RPMI8226 (cell line): Measurements from ENCODE around the gene VIPR2.

Experiments used
- DNase-seq: peaks from one replicate; pipeline ENCODE4 v3.0.0-alpha.2; 2015

VIPR2 gene

DNA sequence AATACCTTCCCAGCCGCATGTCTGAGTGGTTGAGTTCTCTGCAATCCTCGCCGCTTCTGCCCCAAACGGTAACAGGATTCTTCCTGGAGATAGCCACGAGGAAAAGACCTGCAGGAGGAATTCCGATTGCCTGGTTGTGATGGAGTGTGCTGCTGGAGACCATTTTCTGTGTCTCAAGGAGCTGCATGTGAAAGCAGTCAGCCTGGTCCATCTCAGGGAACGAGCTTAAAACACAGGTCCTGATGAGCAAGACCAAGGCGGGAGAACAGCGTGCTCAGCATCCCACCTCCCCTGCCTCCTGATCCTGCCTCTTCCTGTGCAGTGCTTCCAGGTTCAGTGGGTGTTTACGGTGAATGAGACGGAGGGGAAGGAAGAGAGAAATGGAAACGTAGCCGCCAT, 26.5 kb downstream of the VIPR2 start:
- no peak for DNase-seq

DNA sequence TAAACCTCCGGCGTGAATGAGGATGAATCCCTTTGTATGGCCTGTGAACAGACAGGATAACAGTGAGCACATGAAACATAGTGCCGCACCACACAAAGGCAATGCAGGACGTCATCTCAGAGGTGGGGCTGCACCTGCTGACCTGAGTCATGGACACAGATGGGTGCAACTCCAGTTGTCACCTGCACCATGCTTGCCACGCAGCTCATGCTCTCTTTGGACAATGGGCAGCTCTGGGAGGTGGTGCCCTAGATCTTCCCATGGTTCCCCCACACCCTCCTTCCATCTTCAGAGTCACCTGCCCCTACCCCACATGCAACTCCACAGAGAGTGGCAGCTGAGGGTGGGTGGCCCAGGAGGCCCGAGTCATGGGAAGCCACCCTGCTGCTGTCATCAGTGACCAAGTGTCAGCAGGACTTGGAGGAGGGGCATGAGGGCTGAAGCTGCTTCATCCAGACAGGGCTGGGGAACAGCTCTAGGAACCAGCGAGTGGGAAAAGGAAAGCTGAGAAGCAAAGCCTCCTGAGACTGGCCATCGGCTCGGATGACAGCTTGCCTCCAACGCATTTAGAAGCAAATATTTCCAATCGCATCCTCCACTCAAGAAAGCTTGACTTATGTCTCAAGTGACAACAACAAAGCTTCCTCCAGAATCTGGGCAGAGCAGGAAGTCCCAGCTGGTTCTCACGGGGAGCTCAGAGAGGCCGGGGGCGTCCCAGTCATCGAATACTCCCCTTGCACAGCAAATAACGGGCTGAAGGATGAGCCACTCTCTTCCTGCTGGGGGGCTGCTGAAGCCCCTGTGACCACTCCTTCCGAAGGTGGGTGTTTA, 27.1 kb downstream of the VIPR2 start:
- peak; percentile 28 for DNase-seq

- DNase-seq = no peak
Measured at GRCh38 chr7:159116581-159117339, 27.9 kb downstream of the VIPR2 start.

DNA sequence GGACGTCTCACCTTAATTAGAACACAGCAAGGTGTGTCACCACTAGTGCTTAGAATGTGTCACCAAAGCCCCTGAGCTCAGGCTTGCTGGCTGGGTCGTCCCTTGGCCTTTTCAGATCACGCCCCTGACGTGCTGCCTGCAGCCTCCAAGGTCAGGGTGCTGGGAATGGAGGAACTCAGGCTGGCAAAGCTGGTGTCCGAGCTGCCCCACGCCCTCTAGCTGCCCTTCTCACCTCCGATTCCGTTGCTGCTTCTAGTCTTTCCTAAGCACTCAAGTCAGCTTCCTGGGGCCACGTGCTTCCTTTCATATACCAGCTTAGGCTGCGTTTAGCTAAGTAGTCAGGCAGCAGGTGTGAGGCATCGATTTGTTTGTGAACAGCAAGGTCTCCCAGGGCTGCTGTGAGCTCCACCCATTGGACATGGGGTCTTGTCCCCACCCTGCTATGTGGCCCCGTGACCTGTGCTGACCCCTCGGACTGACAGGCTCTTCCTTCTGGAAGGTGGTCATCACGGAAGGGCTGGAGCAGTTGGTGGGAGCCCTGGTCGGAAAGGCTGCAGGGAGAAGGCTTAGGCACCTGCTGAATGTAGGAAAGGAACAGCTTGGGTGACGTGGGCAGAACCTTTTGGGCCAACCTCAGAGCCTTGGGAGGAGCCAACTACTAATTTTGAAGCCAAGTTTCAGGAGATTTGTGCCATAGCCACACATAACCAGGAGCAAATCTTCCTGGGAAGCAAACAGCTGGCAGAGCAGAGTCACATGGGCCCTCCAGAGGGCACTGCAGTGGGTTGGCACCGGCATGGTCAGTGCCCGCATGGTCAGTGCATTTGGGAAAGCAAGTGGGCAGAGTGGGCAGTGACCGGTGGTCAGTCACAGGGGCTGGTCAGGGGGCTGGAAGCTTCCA, 28.8 kb downstream of the VIPR2 start:
- peak; percentile 88 for DNase-seq

DNA sequence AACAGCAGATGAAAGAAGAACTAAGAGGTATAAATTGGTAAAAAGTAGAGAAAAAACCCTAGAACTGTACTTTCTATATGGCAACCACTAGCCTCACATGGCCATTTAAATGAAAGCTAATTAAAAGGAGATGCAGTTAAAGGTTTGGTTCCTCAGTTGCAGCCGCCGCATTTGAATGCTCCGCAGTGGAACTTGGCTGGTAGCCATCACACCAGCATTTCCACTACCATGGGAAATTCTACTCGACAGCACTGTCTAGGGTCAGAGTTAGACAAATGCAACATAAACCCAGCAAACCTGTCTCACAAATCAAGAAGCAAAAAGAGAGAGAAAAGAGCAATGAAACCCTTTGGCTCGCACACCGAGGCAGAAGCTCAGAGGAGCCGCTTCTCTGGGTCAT, 29.7 kb downstream of the VIPR2 start:
- DNase-seq = peak; percentile 64

GRCh38 chr7:159114096-159114495, 30.6 kb downstream of the VIPR2 start:
- no peak for DNase-seq

GRCh38 chr7:159113056-159113455, 31.6 kb downstream of the VIPR2 start:
- DNase-seq = no peak

DNA sequence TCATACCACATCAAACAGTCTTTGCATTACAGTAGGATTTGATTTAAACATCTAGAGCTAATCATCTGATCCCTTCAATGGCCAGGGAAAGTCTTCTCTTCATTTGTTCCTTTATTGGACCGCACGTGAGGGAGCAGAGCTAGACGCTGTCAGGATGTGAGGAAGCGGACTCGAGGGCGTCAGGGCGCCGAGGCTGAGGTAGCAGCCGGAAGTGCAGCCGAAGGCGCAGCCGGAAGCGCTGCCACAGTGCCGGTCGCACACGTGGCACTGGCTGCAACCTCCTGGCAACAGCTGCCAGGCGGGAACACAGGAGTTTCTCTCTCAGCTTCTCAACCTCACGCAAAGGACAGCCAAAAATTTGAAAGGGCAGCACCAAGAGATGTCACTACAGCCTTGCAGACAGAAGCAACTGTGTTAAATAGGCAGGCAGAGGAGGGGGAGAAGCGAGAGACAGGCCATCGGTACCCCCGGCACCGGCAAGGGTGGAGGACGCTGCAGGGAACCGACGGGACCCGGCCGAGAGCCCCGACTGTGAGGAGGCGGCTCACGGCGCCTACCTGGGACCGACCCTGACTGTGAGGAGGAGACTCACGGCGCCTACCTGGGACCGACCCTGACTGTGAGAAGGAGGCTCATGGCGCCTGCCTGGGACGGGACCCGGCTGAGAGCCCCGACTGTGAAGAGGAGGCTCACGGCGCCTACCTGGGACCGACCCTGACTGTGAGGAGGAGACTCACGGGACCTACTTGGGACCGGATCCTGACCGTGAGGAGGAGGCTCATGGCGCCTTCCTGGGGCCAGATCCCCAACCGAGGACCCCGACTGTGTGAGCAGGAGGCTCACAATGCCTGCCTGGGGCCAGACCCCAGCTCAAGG, 32.3 kb downstream of the VIPR2 start:
- DNase-seq = peak; percentile 60

DNA sequence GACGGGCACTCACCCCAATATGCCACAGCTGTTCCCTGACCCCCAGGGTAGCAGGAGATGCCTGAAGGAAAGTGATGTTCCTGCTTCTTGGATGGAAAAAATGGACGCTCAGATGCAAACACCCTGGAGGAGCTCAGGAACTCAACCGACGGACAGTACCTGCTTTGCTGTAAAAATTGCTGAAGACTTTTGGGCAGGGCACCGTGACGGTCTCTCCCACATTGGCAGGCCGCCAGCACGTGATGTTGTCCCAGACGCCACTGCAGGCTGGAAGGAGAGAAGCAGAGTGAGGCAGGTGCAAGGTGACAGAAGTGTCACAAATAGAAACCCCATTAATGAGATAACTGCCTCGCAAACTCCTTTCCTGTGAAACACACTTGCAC, 35.0 kb downstream of the VIPR2 start:
- DNase-seq = peak; percentile 95

DNA sequence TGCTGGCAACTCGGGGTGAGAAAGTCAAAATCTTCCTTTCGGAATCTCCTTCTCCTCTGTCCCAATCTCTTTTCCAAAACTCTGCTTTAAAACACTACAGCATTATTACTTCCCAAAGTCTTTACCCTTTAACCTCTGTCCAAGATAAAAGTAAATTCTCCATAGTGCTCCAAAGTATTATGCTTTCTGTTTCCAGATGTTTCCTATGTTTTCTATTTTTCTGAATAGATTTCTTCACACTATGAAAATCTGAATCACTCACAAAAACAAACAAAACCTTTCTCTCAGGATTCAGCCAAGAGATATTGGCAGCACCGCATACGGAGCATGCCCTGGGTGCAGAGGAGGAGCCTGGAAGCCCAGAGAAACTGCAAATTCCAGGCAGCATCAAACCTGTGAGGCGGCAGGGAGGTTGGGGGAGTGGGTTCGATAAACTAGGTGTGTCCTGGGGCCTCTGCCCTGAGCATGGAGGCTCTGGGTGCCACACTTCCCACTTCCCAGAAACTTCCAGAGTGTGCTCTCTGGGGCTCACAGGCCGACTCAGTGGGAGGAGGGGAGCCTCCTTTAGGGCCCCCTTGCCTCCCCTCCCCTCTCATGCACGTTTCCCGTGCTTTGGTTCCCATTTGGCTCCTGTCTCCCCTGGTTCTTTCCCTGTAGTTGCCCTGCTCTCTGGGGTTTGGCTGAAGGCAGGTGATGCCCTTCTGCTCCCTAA, 35.6 kb downstream of the VIPR2 start:
- DNase-seq = peak; percentile 35

DNA sequence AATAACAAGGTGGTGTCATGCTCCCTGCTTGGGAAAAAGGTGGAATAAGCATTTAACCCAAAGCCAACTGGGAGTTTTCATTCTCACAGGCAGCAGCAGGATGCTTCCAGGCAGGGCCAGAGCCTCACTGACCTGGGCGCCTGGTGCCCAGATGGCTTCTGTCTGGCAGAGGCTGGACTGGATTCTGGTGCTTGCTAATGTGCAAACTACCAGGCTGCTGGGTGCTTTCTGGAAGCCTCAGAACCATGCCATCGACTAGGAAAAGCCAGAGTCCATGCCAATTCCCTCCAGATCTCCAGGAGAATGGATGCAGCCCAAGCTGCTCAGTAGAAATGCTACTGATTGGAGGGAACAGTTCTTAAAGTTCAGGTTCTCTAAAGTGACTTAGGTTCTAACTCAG, 36.2 kb downstream of the VIPR2 start:
- peak; percentile 41 for DNase-seq

- DNase-seq = peak; percentile 81
Measured at GRCh38 chr7:159107161-159107892, 37.3 kb downstream of the VIPR2 start.

DNA sequence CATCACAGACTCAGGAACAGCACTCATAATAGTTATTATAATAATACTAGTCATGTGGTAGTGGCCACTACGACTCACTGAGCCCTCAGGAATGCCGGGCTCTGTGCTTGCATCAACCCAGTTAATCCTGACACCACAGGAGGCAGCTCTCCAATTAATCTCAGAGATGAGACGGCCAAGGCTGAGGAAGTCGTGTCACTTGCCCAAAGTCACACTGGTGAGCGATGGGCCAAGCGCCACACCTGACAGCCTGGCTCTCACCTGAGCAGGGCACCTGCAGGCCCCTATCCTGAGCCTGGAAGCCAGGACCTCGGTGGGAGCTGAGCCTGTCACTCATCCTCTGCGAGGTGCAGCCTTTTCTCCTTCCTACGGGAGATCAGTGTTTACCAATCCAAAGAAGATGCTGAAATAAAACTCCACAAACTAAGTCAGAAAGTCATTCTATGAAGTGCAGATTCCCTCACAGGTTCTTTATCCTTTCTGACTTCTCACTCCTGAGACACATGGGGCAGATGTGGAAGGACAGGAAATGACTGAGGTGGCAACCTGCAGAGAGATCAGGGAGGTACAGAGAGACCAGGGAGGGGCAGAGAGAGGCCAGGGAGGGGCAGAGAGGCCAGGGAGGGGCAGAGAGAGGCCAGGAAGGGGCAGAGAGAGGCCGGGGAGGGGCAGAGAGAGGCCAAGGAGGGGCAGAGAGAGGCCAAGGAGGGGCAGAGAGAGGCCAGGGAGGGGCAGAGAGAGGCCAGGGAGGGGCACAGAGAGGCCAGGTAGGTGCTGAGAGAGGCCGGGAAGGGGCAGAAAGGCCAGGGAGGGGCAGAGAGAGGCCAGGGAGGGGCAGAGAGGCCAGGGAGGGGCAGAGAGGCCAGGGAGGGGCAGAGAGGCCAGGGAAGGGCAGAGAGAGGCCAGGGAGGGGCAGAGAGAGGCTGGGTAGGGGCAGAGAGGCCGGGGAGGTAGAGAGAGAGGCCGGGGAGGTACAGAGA, 38.5 kb downstream of the VIPR2 start:
- peak; percentile 85 for DNase-seq

GRCh38 chr7:159105066-159105780, 39.4 kb downstream of the VIPR2 start:
- no peak for DNase-seq

DNA sequence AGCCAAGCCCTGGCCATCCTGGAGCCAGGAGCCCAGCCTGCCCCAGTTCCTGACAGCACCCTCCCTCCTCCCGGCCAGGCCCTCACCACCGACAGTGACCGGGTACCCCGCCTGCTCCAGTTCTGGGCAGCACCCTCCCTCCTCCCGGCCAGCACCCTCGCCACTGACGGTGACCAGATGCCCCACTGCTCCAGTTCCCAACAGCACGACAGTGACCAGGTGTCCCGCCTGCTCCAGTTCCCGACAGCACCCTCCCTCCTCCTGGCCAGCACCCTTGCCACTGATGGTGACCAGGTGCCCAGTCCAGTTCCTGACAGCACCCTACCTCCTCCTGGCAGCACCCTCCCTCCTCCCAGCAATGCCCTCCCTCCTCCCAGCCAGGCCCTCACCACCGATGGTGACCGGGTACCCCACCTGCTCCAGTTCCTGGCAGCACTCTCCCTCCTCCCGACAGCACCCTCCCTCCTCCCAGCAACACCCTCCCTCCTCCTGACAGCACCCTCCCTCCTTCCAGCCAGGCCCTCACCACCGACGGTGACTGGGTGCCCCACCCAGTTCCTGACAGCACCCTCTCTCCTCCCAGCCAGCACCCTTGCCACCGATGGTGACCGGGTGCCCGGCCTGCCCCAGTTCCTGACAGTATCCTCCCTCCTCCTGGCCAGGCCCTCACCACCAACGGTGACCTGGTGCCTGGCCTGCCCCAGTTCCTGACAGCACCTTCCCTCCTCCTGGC, 40.3 kb downstream of the VIPR2 start:
- no peak for DNase-seq

DNA sequence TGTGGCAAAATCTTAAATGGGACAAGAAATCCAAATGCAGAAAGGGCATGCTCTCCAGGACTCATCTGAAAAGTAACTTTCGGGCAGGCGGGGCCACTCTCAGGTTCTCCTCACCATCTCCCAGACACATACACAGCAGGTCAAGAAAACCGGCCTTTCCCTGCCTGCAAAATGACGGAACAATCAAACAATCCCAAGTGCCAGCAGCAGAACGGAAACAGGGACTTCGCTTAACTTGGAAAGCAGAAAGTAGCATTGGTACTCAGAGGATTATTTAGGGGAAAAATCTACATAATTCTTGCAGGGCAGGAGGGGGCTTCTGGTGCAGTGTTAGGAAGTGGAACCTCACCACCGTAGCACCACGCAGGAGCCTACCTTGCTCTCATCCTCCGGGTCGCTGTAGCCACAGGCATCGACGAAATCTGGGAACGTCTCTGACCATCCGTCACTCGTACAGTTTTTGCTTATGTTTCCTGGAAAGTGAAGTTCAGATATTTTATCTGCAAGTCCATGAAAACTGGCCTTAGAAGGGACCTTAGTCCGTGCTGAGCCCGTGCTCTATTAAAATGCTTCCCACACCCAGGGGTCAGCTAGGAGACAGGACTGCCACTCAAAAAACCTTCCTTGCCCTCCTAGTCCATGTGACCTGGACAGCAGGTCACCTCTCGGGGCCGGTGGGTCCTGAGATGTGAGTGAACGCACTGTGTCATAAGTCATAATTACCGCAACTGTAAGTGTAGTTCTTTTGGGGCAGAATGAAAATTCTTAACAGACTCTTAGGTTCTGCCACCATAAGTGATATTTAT, 41.1 kb downstream of the VIPR2 start:
- DNase-seq = no peak

DNA sequence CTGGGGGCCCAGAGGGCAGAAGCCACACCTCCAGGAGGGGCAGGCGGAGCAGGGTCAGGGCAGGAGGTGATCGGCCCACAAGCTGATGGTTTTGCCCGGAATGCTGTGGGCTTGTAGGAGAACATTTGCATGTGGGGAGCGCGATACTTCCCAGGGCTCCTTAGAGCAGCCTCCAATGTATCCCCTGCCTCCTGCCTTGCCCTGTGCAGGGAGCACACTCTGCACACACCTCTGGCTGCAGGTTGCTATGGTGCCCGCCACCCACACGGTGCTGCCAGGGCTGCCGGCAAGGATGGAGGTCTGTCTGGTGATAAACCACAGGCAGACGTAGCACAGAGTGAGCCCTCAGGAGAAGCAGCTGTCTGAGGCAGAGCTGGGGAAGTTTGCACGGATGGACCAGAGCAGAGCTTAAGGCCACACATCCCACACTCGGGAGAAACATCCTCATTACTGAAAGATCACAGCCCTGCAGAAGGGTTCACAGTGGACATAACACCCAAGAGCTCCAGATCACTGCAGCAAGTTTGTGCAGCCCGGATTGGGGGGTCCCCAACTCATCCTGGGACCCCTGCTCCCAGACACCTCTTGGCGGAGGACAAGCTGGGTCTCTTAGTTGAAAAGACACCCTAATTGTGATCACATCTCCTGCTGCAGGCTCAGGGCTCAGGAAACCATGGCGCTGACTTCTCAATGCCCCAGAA, 41.8 kb downstream of the VIPR2 start:
- no peak for DNase-seq
